NT2/D1 (cell line): ENCODE measurements around the gene GRID2.

ENCODE experiments used
- DNase-seq: peaks from one replicate; pipeline ENCODE4 v3.0.0-alpha.2; 2011; ENCODE audit warnings: low read depth, low spot score
- H3K27me3 ChIP-seq: 2 replicates; pipeline ENCODE4 v1.6.0; 2011; ENCODE audit warnings: mild to moderate bottlenecking; ENCODE audit not compliant: insufficient read length, insufficient read depth
- H3K36me3 ChIP-seq: 2 replicates; pipeline ENCODE4 v1.6.1; 2011; ENCODE audit warnings: mild to moderate bottlenecking, low read length, mixed read lengths; ENCODE audit not compliant: insufficient read depth, insufficient read length
- H3K4me1 ChIP-seq: 2 replicates; pipeline ENCODE4 v1.5.1; 2011; ENCODE audit not compliant: insufficient read depth, insufficient read length
- H3K4me3 ChIP-seq: 2 replicates; pipeline ENCODE4 v1.5.1; 2011; ENCODE audit warnings: low read depth; ENCODE audit not compliant: insufficient read length
- H3K9ac ChIP-seq: 2 replicates; pipeline ENCODE4 v1.6.0; 2011; ENCODE audit warnings: low read depth; ENCODE audit not compliant: insufficient read length
- H3K9me3 ChIP-seq: 2 replicates; pipeline ENCODE4 v1.5.1; 2011; ENCODE audit warnings: mild to moderate bottlenecking, low read length; ENCODE audit not compliant: insufficient read depth
- SUZ12 ChIP-seq: IDR thresholded peaks from 2 replicates; pipeline ENCODE4 v1.6.1; 2011; ENCODE audit not compliant: insufficient read length, insufficient read depth; ENCODE audit errors: extremely low read depth
- YY1 ChIP-seq: IDR thresholded peaks from 2 replicates; pipeline ENCODE4 v1.6.1; 2011; ENCODE audit not compliant: insufficient read length, insufficient read depth
- ZNF274 ChIP-seq: IDR thresholded peaks from 2 replicates; pipeline ENCODE4 v1.6.1; 2011; ENCODE audit warnings: mild to moderate bottlenecking, low read depth, low read length

GRID2 gene

DNA sequence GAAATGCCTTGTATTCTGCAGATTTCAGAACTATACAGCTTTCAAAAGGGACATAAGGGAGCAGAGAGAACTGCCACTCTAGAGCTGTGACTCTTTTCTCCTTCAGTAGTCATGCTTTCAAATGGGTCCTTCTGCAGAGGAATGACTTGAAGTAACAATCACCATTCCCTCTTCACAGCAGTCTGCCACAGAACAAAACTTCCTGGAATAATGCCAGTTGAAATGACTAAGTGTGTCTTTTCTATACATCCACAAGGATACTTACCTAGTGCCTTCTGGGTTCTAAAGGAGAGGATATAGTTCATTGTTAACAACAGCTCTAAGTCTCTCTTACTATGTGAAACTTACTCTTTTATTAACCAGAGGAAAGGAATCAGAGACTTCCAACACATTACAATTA, 1009.4 kb downstream of the GRID2 start:
- Histone ChIP-seq H3K4me3 (no peak overlapping the region), H3K9me3 (no peaks in the 10 kb centered on the region), H3K36me3 (no peaks in the 10 kb centered on the region), H3K4me1 (no peaks in the 10 kb centered on the region), H3K27me3 (no peaks in the 10 kb centered on the region), H3K9ac (no peak overlapping the region)
- no peak for DNase-seq
- TF ChIP-seq SUZ12 (no peak), YY1 (no peak), ZNF274 (no peak)

DNA sequence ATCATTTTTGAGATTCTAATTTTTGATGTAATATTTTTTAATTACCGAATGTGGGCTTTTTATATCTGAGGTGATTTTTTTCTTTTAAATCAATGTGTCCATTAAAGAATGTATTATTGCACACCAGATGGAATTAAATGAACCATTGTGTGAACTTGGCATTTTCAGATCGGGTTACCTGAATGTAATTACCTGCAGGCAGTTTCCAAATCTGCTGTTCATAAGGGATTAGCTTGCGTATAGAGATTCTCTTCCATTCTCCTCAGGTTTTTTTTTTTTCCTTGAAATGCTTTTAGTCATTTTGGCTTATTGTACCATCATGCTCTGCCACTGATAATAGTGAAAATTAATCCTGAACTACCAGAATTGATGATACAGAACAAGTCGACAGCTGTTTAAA, 1013.3 kb downstream of the GRID2 start:
- H3K4me3 ChIP-seq, result no peak overlapping the region
- H3K36me3 ChIP-seq, result no peaks in the 10 kb centered on the region
- no peak for DNase-seq
- no peaks in the 10 kb centered on the region for H3K9me3 ChIP-seq
- no peaks in the 10 kb centered on the region for H3K27me3 ChIP-seq
- H3K4me1 ChIP-seq, result no peaks in the 10 kb centered on the region
- H3K9ac ChIP-seq, result no peak overlapping the region
- TF ChIP-seq YY1, result no peak
- no peak for TF ChIP-seq SUZ12

- Histone ChIP-seq H3K4me1 (no peaks in the 10 kb centered on the region), H3K4me3 (no peak overlapping the region), H3K9ac (no peak overlapping the region), H3K27me3 (no peaks in the 10 kb centered on the region), H3K36me3 (no peaks in the 10 kb centered on the region), H3K9me3 (no peaks in the 10 kb centered on the region)
- TF ChIP-seq YY1 (no peak), ZNF274 (no peak), SUZ12 (no peak)
- DNase-seq, result no peak
Observed at GRCh38 chr4:93317561-93317960, 1013.8 kb downstream of the GRID2 start.

DNA sequence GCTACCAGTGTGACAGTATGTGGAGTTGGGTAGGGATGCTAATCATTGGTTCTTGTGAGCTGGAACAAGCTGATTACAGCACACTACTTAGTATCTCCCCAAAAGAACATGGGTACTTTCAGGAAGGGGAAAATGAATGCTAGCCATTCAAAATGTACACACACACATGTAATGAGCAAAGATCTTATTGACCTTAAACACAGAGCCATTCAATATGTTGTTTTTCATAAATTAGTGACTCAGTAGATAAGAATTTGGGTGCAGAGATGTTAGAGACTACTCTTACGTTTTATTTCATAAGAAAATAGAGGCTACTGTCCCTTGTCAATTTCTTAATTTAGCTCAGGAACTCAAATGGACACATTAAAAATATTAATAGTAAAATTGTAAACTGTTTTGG, 1015.3 kb downstream of the GRID2 start:
- no peaks in the 10 kb centered on the region for H3K36me3 ChIP-seq
- no peaks in the 10 kb centered on the region for H3K27me3 ChIP-seq
- DNase-seq, result no peak
- H3K9me3 ChIP-seq, result no peaks in the 10 kb centered on the region
- no peak overlapping the region for H3K4me3 ChIP-seq
- TF ChIP-seq YY1 (no peak), ZNF274 (no peak), SUZ12 (no peak)
- H3K4me1 ChIP-seq, result no peaks in the 10 kb centered on the region
- H3K9ac ChIP-seq, result no peak overlapping the region

DNA sequence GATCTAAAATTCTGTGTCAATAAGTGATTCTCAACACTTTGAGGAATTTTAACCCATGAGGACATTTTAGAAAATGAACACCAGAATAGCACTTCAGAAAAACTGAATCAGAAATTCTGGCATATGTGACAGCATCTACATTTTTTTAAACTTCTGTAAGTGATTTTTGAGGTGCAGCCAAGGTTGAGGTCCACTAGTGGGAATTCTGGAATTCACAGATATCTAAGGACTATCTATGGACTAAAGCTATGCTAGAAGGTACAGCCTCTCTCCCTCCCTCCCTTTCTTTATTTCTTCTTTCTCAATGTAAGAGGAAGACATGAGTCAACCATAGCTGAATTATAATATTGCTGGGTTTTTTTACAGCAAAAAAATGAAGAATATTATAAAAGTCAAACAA, 1016.6 kb downstream of the GRID2 start:
- Histone ChIP-seq H3K9me3 (no peaks in the 10 kb centered on the region), H3K27me3 (no peaks in the 10 kb centered on the region), H3K36me3 (no peaks in the 10 kb centered on the region), H3K9ac (no peak overlapping the region), H3K4me3 (no peak overlapping the region), H3K4me1 (no peaks in the 10 kb centered on the region)
- no peak for TF ChIP-seq ZNF274
- TF ChIP-seq YY1, result no peak
- TF ChIP-seq SUZ12, result no peak
- DNase-seq, result no peak

GRCh38 chr4:93327346-93327745, 1023.6 kb downstream of the GRID2 start:
- H3K4me3 ChIP-seq, result no peak overlapping the region
- no peak for DNase-seq
- no peaks in the 10 kb centered on the region for H3K9me3 ChIP-seq
- H3K9ac ChIP-seq, result no peak overlapping the region
- H3K27me3 ChIP-seq, result no peaks in the 10 kb centered on the region
- H3K4me1 ChIP-seq, result no peaks in the 10 kb centered on the region
- TF ChIP-seq YY1 (no peak), ZNF274 (no peak), SUZ12 (no peak)
- H3K36me3 ChIP-seq, result no peaks in the 10 kb centered on the region

DNA sequence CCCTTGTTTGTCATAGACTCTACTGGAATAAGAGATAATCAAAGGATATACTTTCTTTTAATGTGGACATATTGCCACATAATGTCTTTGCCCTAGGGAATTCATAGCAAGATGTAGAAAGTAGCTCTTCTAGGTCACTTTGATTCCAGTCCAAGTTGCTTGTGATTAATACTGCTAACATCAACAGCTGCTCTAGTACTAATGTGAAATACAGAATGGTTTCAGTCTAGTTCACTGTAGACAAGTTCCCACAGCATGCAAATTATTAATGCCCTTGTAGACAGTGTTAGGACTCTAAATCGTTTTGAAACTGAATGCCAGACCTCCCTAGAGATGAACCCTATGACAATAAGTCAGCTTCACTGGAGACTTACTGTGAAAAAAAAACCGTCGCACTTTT, 1030.2 kb downstream of the GRID2 start:
- Histone ChIP-seq H3K9ac (no peak overlapping the region), H3K4me3 (no peak overlapping the region), H3K4me1 (no peaks in the 10 kb centered on the region), H3K36me3 (no peaks in the 10 kb centered on the region), H3K27me3 (no peaks in the 10 kb centered on the region), H3K9me3 (no peaks in the 10 kb centered on the region)
- DNase-seq, result no peak
- TF ChIP-seq ZNF274 (no peak), YY1 (no peak), SUZ12 (no peak)

GRCh38 chr4:93337196-93337595, 1033.4 kb downstream of the GRID2 start:
- no peak for TF ChIP-seq ZNF274
- no peak for TF ChIP-seq SUZ12

More at GRCh38 chr4:93337196-93337595, 1033.4 kb downstream of the GRID2 start:
- DNase-seq, result no peak
- Histone ChIP-seq H3K4me3 (no peak overlapping the region), H3K36me3 (no peaks in the 10 kb centered on the region), H3K4me1 (no peaks in the 10 kb centered on the region), H3K9ac (no peak overlapping the region), H3K27me3 (no peaks in the 10 kb centered on the region), H3K9me3 (no peaks in the 10 kb centered on the region)
